ENCODE results near the gene ECE1.

The ECE1 gene

GRCh38 chr1:21302747-21303715, 12.8 kb upstream of the ECE1 start:
- TF ChIP-seq, protein P1, sequence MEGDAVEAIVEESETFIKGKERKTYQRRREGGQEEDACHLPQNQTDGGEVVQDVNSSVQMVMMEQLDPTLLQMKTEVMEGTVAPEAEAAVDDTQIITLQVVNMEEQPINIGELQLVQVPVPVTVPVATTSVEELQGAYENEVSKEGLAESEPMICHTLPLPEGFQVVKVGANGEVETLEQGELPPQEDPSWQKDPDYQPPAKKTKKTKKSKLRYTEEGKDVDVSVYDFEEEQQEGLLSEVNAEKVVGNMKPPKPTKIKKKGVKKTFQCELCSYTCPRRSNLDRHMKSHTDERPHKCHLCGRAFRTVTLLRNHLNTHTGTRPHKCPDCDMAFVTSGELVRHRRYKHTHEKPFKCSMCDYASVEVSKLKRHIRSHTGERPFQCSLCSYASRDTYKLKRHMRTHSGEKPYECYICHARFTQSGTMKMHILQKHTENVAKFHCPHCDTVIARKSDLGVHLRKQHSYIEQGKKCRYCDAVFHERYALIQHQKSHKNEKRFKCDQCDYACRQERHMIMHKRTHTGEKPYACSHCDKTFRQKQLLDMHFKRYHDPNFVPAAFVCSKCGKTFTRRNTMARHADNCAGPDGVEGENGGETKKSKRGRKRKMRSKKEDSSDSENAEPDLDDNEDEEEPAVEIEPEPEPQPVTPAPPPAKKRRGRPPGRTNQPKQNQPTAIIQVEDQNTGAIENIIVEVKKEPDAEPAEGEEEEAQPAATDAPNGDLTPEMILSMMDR (IDR thresholded peaks at IDR 0.05; ENCODE audit: low read depth, low read length) = no peak
- peak overlapping the region; percentile 79 for H3K27ac ChIP-seq
- H3K9me3 ChIP-seq (ENCODE audit: severe bottlenecking) = no peaks in the 10 kb centered on the region
- H3K4me3 ChIP-seq (ENCODE audit: low read depth, low read length) = no peak overlapping the region
- 0 out of 2 replicates have a peak, but pooled peaks cover 5% of the 10 kb centered on the region for H3K36me3 ChIP-seq
- DNase-seq = peak; percentile 20
- H3K27me3 ChIP-seq (ENCODE audit: insufficient read depth, low read depth, severe bottlenecking) = no peaks in the 10 kb centered on the region

DNA sequence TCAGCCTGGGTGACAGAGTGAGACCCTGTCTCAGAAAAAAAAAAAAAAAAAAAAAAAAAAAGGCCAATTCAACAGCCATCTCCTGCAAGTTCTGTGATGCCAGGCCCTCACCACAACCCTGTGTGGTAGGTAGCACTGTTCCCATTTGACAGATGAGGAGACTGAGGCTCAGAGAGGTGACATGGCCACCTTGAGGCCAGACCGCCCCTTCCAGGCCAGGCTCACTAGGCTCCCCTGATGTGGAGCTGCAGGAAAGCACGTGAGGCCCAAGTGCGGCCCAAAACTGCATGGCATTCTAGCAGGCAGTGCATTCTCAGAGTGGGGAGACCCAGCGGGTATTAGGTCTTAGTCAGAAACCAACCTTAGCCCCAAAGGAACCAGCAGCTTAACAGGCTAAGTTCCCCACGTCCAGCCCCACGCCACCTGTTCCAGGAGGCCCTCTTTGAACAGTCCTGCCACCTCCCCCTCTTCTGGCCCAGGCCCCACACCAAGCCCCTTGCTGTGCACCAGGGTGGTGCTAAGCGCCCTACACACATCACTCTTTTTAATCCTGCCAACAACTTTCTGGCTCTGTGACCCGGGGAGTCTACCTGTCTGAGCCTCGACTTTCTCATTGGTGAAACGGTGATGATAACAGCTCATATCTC, 11.7 kb upstream of the ECE1 start:
- TF ChIP-seq, protein P1 (IDR thresholded peaks at IDR 0.05; ENCODE audit: low read depth, low read length) = no peak

DNA sequence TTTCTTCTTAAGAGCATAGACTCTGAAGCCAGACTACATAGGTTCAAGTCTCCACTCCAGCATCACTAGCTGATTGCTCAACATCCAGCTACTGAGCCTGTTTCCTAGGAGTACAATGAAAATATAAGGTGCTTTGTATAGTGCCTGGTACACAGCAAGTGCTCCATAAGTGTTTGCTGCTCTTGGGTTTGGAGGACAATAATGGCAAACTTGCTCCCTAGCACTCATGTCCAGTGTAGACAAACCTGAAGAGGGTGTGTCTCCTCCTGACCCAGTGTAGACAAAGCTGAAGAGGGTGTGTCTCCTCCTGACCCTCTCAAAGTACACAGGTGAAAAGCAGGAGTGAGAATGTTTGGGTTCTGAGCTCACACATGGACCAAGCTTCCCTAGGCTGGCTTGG, 10.5 kb upstream of the ECE1 start:
- no peak overlapping the region for H3K4me3 ChIP-seq (ENCODE audit: low read depth, low read length)
- 0 out of 2 replicates have a peak, but pooled peaks cover 5% of the 10 kb centered on the region for H3K36me3 ChIP-seq
- H3K27ac ChIP-seq = no peak overlapping the region
- no peaks in the 10 kb centered on the region for H3K9me3 ChIP-seq (ENCODE audit: severe bottlenecking)
- H3K27me3 ChIP-seq (ENCODE audit: insufficient read depth, low read depth, severe bottlenecking) = no peaks in the 10 kb centered on the region
- TF ChIP-seq, protein P1 (IDR thresholded peaks at IDR 0.05; ENCODE audit: low read depth, low read length) = no peak
- DNase-seq = no peak

More for the DNA sequence above, 11.7 kb upstream of the ECE1 start:
- Histone ChIP-seq H3K27me3 (ENCODE audit: insufficient read depth, low read depth, severe bottlenecking) (no peaks in the 10 kb centered on the region), H3K4me3 (ENCODE audit: low read depth, low read length) (no peak overlapping the region), H3K36me3 (0 out of 2 replicates have a peak, but pooled peaks cover 5% of the 10 kb centered on the region), H3K27ac (peak overlapping the region; percentile 79), H3K9me3 (ENCODE audit: severe bottlenecking) (no peaks in the 10 kb centered on the region)
- peak; percentile 95 for DNase-seq

GRCh38 chr1:21299780-21300395, 9.6 kb upstream of the ECE1 start:
- Histone ChIP-seq H3K9me3 (ENCODE audit: severe bottlenecking) (no peaks in the 10 kb centered on the region), H3K27ac (no peak overlapping the region), H3K27me3 (ENCODE audit: insufficient read depth, low read depth, severe bottlenecking) (no peaks in the 10 kb centered on the region), H3K36me3 (0 out of 2 replicates have a peak, but pooled peaks cover 5% of the 10 kb centered on the region), H3K4me3 (ENCODE audit: low read depth, low read length) (no peak overlapping the region)
- no peak for DNase-seq
- TF ChIP-seq, protein P1 (IDR thresholded peaks at IDR 0.05; ENCODE audit: low read depth, low read length) = no peak

DNA sequence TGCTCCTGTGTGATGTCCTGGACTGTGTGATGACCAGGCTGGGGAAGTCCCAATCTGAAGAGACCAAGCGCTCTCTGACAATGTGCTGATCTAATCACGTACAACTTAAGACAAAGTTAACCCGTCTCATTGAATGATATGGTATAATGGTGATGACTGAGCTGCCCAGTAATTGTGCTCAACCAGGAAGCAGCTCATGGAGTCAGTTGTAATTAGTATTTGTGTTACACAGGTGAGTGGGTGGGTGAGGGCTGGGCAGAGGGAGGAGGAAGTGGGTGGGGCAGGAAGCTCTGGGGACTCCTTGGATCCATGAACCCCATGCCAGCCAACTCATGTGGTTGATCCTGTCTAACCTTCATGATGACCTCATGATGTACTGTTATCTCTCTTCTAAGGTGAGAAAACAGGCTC, 8.7 kb upstream of the ECE1 start:
- H3K27ac ChIP-seq = no peak overlapping the region
- no peak for DNase-seq

More for the DNA sequence above, 8.7 kb upstream of the ECE1 start:
- Histone ChIP-seq H3K27me3 (ENCODE audit: insufficient read depth, low read depth, severe bottlenecking) (no peaks in the 10 kb centered on the region), H3K4me3 (ENCODE audit: low read depth, low read length) (no peak overlapping the region), H3K36me3 (0 out of 2 replicates have a peak, but pooled peaks cover 5% of the 10 kb centered on the region), H3K9me3 (ENCODE audit: severe bottlenecking) (no peaks in the 10 kb centered on the region)
- TF ChIP-seq, protein P1 (IDR thresholded peaks at IDR 0.05; ENCODE audit: low read depth, low read length) = no peak

Data from WERI-Rb-1 (cell line).